Activated CD4-positive, alpha-beta T cell treated with anti-CD3 and anti-CD28 coated beads, Interleukin-2, amount 50 U/mL, for 16 hours (primary cell): ENCODE data around the gene PRKAR2A.
"Not testable (repeated sequence)": the region's sequence is repeated elsewhere in the genome, so short reads cannot be mapped to it uniquely, and the experiment has no call there.

ENCODE experiments used
- DNase-seq: peaks from one replicate; pipeline ENCODE4 v3.0.0-alpha.2; 2020

PRKAR2A gene

GRCh38 chr3:48776854-48777253 is 70.8 kb downstream of the PRKAR2A start:
- no peak for DNase-seq

GRCh38 chr3:48770192-48770502 is 77.5 kb downstream of the PRKAR2A start:
- DNase-seq: no peak

- peak; percentile 6 for DNase-seq
These were observed 82.3 kb downstream of the PRKAR2A start for GRCh38 chr3:48765376-48765775.

- DNase-seq: no peak
These were observed 84.9 kb downstream of the PRKAR2A start for GRCh38 chr3:48762816-48763215.

GRCh38 chr3:48759991-48760540 is 87.6 kb downstream of the PRKAR2A start:
- not testable (repeated sequence) for DNase-seq

GRCh38 chr3:48759531-48759930 is 88.1 kb downstream of the PRKAR2A start:
- not testable (repeated sequence) for DNase-seq

GRCh38 chr3:48759071-48759470 is 88.6 kb downstream of the PRKAR2A start:
- DNase-seq: no peak

- DNase-seq: peak; percentile 36
These were observed 91.0 kb downstream of the PRKAR2A start for GRCh38 chr3:48756640-48757039.

- no peak for DNase-seq
These were observed 96.8 kb downstream of the PRKAR2A start for GRCh38 chr3:48750856-48751255.

- no peak for DNase-seq
These were observed 98.9 kb downstream of the PRKAR2A start for GRCh38 chr3:48748754-48749153.

- DNase-seq: no peak
These were observed 100.0 kb downstream of the PRKAR2A start for GRCh38 chr3:48747706-48748105.

- no peak for DNase-seq
These were observed 100.6 kb downstream of the PRKAR2A start for GRCh38 chr3:48747015-48747615.

GRCh38 chr3:48743773-48744172 is 103.9 kb downstream of the PRKAR2A start:
- DNase-seq: no peak

GRCh38 chr3:48741226-48741625 is 106.4 kb downstream of the PRKAR2A start:
- DNase-seq: not testable (repeated sequence)

GRCh38 chr3:48739955-48740823 is 107.5 kb downstream of the PRKAR2A start:
- DNase-seq: peak; percentile 62

- no peak for DNase-seq
These were observed 108.1 kb downstream of the PRKAR2A start for GRCh38 chr3:48739617-48739954.

- no peak for DNase-seq
These were observed 108.6 kb downstream of the PRKAR2A start for GRCh38 chr3:48738926-48739616.

- no peak for DNase-seq
These were observed 109.5 kb downstream of the PRKAR2A start for GRCh38 chr3:48738144-48738536.

GRCh38 chr3:48735075-48735767 is 112.5 kb downstream of the PRKAR2A start:
- not testable (repeated sequence) for DNase-seq

- not testable (repeated sequence) for DNase-seq
These were observed 113.1 kb downstream of the PRKAR2A start for GRCh38 chr3:48734541-48734940.

- DNase-seq: not testable (repeated sequence)
These were observed 113.7 kb downstream of the PRKAR2A start for GRCh38 chr3:48733752-48734518.

- DNase-seq: no peak
These were observed 120.2 kb downstream of the PRKAR2A start for GRCh38 chr3:48727511-48727910.
